HUES6 (cell line): ENCODE measurements around the gene CAPN8.

Experiments
- H3K27ac ChIP-seq: 2 replicates; pipeline ENCODE4 v1.7.0; 2013; ENCODE audit warnings: low read depth, mild to moderate bottlenecking, low read length, inconsistent platforms
- H3K27me3 ChIP-seq: 2 replicates; pipeline ENCODE4 v1.6.1; 2013; ENCODE audit warnings: low read length; ENCODE audit not compliant: control insufficient read depth, insufficient read depth
- H3K36me3 ChIP-seq: 2 replicates; pipeline ENCODE4 v1.6.1; 2013; ENCODE audit warnings: low read length; ENCODE audit not compliant: control insufficient read depth, insufficient read depth
- H3K4me1 ChIP-seq: 2 replicates; pipeline ENCODE4 v1.6.1; 2013; ENCODE audit warnings: low read length; ENCODE audit not compliant: control insufficient read depth, insufficient read depth
- H3K4me3 ChIP-seq: 2 replicates; pipeline ENCODE4 v1.5.1; 2013; ENCODE audit warnings: low read depth, low read length
- H3K9ac ChIP-seq: one replicate; pipeline ENCODE4 v1.6.1; 2013; ENCODE audit warnings: mild to moderate bottlenecking, low read length
- H3K9me3 ChIP-seq: 2 replicates; pipeline ENCODE4 v1.6.1; 2013; ENCODE audit warnings: low read depth, low read length; ENCODE audit not compliant: control insufficient read depth, insufficient read depth

CAPN8 gene

DNA sequence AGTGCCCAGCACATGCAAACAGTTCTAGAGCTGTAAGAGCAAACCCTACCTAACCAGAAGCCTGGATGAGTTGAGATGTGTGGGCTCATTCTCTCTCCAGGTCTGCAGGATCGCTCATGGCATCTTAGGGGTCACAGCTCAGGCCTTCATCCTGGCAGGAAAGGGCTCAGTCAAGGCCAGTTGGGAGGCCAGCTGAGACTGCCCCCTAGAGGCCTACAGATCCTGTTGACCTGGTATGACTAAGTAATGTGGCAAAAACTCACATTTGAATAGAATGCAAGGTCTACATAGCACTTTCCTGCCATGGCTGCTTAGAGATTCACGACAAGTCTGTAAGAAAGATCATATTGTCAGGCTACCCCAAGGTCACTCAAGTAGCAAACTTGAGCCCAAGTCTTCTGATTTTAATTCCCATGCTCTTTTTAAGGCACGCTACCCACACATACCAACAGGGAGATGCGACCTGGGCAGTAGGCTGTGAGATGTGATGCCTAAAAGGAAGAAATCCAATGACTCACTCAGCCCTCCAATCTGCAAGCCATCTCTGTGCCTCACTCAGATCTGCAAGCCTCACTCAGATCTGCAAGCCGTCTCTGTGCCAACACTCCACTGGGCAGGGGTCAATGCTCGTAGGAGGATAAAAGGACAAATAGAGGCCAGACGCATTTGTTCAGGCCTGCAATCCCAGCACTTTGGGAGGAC is 5.1 kb upstream of the CAPN8 start:
- Histone ChIP-seq H3K4me1 (peaks cover 4% of the 10 kb centered on the region), H3K9ac (no peak overlapping the region), H3K36me3 (no peaks in the 10 kb centered on the region), H3K4me3 (no peak overlapping the region), H3K27ac (no peak overlapping the region), H3K9me3 (peaks cover 26% of the 10 kb centered on the region), H3K27me3 (no peaks in the 10 kb centered on the region)

DNA sequence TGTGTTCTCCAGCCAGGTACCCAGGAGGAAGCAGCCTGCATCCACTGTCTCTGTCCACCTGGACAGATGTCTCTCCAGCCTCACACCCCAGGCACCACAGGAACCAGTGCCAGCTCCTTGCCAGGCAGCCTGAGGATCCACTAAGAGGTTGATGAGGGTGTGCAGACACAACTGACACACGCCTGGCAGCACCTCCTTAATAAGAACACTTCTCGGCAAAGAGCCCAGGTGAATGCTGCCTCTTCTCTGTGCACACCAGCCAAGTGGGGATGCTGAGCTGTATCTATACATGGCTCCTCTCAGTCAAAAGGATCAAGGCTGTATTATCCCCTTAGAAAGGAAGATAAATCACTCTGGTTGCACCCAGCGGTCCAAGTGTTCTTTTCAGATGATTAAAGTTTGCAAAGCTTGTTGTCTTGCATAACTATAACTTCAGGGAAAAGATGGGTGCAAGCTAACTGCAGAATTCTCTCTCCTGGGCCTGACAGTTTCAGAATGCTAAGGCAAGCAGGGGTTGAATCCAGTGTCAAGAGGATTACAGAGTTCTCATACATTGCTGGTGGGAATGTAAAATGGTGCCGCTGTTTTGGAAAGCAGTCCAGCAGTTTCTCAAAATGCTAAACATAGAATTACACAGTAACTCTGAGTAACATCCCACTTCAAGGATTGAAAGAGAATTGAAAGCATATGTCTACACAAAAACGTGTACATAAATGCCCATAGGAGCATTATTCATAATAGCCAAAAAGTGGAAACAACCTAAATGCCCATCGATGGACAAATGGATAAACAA is 3.7 kb upstream of the CAPN8 start:
- Histone ChIP-seq H3K9me3 (peaks cover 14% of the 10 kb centered on the region), H3K4me3 (no peak overlapping the region), H3K27me3 (no peaks in the 10 kb centered on the region), H3K4me1 (peaks cover 4% of the 10 kb centered on the region), H3K9ac (no peak overlapping the region), H3K27ac (no peak overlapping the region), H3K36me3 (no peaks in the 10 kb centered on the region)

- Histone ChIP-seq H3K4me1 (peaks cover 4% of the 10 kb centered on the region), H3K27ac (no peak overlapping the region), H3K4me3 (no peak overlapping the region), H3K36me3 (no peaks in the 10 kb centered on the region), H3K9ac (no peak overlapping the region), H3K27me3 (no peaks in the 10 kb centered on the region), H3K9me3 (no peaks in the 10 kb centered on the region)
Observed at GRCh38 chr1:223667484-223668182, 2.1 kb upstream of the CAPN8 start.

DNA sequence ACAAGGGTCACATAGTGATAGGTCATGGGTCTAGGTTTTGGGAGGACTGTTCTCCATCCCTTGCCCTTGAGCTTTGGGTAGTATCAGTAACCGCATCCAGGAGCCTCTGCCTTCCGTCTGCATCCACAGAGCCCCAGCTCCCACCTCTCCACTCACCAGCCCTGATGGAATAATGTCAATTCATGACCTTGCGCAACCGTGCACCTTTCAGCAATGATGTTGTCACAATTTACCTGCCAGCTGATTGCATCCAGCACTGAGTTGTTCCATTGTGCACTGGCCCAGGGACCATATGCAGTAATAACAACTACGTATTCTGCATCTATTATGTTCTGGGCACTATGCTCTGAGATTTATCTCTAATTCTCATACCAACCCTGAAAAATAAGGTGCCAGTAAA is 1.4 kb downstream of the CAPN8 start:
- Histone ChIP-seq H3K27me3 (no peaks in the 10 kb centered on the region), H3K9me3 (no peaks in the 10 kb centered on the region), H3K4me1 (no peaks in the 10 kb centered on the region), H3K27ac (no peak overlapping the region), H3K4me3 (no peak overlapping the region), H3K36me3 (no peaks in the 10 kb centered on the region), H3K9ac (no peak overlapping the region)

- H3K4me3 ChIP-seq = no peak overlapping the region
- no peaks in the 10 kb centered on the region for H3K4me1 ChIP-seq
- no peak overlapping the region for H3K27ac ChIP-seq
- no peaks in the 10 kb centered on the region for H3K27me3 ChIP-seq
- H3K9ac ChIP-seq = no peak overlapping the region
- no peaks in the 10 kb centered on the region for H3K36me3 ChIP-seq
- H3K9me3 ChIP-seq = no peaks in the 10 kb centered on the region
Observed at GRCh38 chr1:223662943-223663342, 2.6 kb downstream of the CAPN8 start.

GRCh38 chr1:223659711-223660110 is 5.8 kb downstream of the CAPN8 start:
- no peak overlapping the region for H3K4me3 ChIP-seq
- no peaks in the 10 kb centered on the region for H3K4me1 ChIP-seq
- H3K9ac ChIP-seq = no peak overlapping the region
- no peaks in the 10 kb centered on the region for H3K27me3 ChIP-seq
- H3K27ac ChIP-seq = no peak overlapping the region
- H3K9me3 ChIP-seq = no peaks in the 10 kb centered on the region
- no peaks in the 10 kb centered on the region for H3K36me3 ChIP-seq

DNA sequence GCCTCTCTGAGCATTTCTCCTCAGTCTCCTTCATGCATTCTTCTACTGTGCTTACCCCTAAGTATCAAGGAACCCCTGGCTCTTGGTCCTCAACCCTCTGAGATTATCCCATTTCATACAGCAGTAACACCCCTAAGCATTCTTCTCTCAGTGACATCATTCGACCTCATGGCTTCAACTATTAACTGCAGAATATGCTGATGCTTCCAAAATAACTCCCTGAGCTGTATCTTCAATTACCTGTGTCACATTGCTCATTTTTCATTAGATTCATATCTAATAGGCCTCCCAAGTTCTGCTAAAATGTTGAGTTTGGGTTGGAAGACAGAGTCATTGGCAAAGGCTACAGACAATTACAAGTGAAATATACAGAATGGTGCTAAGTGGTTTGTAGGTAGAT is 7.5 kb downstream of the CAPN8 start:
- no peaks in the 10 kb centered on the region for H3K36me3 ChIP-seq
- H3K27me3 ChIP-seq = no peaks in the 10 kb centered on the region

GRCh38 chr1:223654083-223654482 is 11.4 kb downstream of the CAPN8 start:
- Histone ChIP-seq H3K27me3 (no peaks in the 10 kb centered on the region), H3K4me1 (peaks cover 8% of the 10 kb centered on the region), H3K9ac (no peak overlapping the region), H3K9me3 (no peaks in the 10 kb centered on the region), H3K27ac (no peak overlapping the region), H3K4me3 (no peak overlapping the region), H3K36me3 (no peaks in the 10 kb centered on the region)

More for the DNA sequence above, 7.5 kb downstream of the CAPN8 start:
- Histone ChIP-seq H3K9ac (no peak overlapping the region), H3K4me1 (peaks cover 1% of the 10 kb centered on the region), H3K27ac (no peak overlapping the region), H3K4me3 (no peak overlapping the region), H3K9me3 (no peaks in the 10 kb centered on the region)

GRCh38 chr1:223653431-223653830 is 12.1 kb downstream of the CAPN8 start:
- H3K9me3 ChIP-seq = no peaks in the 10 kb centered on the region
- no peak overlapping the region for H3K9ac ChIP-seq
- no peaks in the 10 kb centered on the region for H3K27me3 ChIP-seq
- peaks cover 9% of the 10 kb centered on the region for H3K4me1 ChIP-seq
- H3K4me3 ChIP-seq = no peak overlapping the region
- no peak overlapping the region for H3K27ac ChIP-seq
- H3K36me3 ChIP-seq = no peaks in the 10 kb centered on the region

- Histone ChIP-seq H3K4me1 (peaks cover 13% of the 10 kb centered on the region), H3K27me3 (no peaks in the 10 kb centered on the region), H3K9ac (no peak overlapping the region), H3K36me3 (no peaks in the 10 kb centered on the region), H3K27ac (no peak overlapping the region), H3K4me3 (no peak overlapping the region), H3K9me3 (no peaks in the 10 kb centered on the region)
Observed at GRCh38 chr1:223653015-223653414, 12.5 kb downstream of the CAPN8 start.

- Histone ChIP-seq H3K36me3 (no peaks in the 10 kb centered on the region), H3K9ac (no peak overlapping the region), H3K9me3 (no peaks in the 10 kb centered on the region), H3K27ac (no peak overlapping the region), H3K4me1 (peaks cover 18% of the 10 kb centered on the region), H3K4me3 (no peak overlapping the region), H3K27me3 (no peaks in the 10 kb centered on the region)
Observed at GRCh38 chr1:223652436-223652941, 13.0 kb downstream of the CAPN8 start.
